Measurements from ENCODE around the gene CCDC97.

- TF ChIP-seq CTCF (IDR thresholded peaks at IDR 0.05 in 4 of 5, conservative IDR thresholded peaks at IDR 0.05 in 1 of 5) = no peak
- TF ChIP-seq POLR2A (IDR thresholded peaks at IDR 0.05) = no peak
Measured at GRCh38 chr19:41294393-41294792, 15.6 kb upstream of the CCDC97 start.

Measured in gastrocnemius medialis (tissue), 4 donors.